ENCODE measurements around the gene TMUB1.

TMUB1 gene

DNA sequence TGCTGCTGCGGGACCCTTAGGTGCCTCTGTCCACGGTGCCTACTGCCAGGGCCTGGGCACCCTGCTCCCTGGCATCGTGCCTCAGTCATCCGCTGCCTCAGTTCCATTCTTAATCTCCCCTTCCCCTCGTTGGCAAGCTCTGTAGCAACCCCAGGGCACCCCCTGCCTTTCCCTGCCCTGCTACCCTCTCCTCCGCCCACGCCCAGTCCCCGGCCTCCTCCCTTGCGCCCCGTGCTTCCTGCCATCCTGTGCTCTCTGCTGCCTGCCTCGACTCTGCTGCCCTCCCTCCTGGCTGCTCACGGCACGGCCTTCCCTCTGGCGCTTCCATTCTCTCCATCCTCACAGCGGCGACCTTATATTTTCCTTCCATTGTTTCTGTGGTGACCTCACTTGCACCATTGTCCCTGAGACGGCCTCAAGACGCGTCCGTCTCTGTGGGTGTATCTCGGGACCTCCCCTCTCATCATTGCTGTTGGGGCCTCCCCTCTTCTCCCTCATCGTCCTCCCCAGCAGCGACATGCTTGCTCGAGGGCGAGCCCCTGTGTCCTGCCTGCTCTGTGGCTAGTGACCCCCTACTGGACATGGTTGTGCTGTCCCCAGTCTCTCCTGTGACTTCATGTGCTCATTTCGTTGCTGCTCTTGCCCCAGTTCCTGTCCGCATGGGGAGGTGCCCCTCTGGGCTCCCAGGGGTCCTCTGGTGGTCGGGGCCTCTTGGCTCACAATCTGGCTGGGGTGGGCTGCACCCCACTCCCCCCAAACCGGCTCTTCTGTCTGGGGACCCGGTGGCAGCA lies 38.3 kb upstream of the TMUB1 start:
- no peak for DNase-seq (ENCODE audit: low read depth)
- H3K4me3 ChIP-seq (ENCODE audit: low read depth, low read length) = no peak overlapping the region
- TF ChIP-seq, protein P1, sequence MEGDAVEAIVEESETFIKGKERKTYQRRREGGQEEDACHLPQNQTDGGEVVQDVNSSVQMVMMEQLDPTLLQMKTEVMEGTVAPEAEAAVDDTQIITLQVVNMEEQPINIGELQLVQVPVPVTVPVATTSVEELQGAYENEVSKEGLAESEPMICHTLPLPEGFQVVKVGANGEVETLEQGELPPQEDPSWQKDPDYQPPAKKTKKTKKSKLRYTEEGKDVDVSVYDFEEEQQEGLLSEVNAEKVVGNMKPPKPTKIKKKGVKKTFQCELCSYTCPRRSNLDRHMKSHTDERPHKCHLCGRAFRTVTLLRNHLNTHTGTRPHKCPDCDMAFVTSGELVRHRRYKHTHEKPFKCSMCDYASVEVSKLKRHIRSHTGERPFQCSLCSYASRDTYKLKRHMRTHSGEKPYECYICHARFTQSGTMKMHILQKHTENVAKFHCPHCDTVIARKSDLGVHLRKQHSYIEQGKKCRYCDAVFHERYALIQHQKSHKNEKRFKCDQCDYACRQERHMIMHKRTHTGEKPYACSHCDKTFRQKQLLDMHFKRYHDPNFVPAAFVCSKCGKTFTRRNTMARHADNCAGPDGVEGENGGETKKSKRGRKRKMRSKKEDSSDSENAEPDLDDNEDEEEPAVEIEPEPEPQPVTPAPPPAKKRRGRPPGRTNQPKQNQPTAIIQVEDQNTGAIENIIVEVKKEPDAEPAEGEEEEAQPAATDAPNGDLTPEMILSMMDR (IDR thresholded peaks at IDR 0.05; ENCODE audit: control insufficient read depth, extremely low read depth, insufficient read depth) = no peak

DNA sequence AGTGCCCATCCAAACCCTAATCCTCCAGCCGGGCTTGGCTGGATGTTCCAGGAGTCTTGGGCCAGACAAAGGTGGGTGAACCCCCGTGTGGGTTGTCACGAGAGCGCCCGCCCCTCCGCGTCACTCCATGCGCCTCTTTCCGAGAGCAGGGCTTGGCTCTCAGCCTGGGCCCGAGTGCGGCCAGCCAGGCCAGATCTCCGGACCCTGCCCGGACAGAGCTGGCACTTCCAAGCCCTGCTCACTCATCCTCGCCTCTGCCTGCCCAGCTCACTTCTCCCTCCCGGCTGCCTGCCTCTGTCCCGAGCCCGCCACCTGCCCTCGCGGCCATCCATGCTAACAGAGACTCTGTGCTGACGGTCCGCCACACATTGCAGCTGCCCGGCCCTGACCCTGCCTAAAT lies 37.6 kb upstream of the TMUB1 start:
- TF ChIP-seq, protein P1 (IDR thresholded peaks at IDR 0.05; ENCODE audit: control insufficient read depth, extremely low read depth, insufficient read depth) = no peak
- DNase-seq (ENCODE audit: low read depth) = no peak
- no peak overlapping the region for H3K4me3 ChIP-seq (ENCODE audit: low read depth, low read length)

DNA sequence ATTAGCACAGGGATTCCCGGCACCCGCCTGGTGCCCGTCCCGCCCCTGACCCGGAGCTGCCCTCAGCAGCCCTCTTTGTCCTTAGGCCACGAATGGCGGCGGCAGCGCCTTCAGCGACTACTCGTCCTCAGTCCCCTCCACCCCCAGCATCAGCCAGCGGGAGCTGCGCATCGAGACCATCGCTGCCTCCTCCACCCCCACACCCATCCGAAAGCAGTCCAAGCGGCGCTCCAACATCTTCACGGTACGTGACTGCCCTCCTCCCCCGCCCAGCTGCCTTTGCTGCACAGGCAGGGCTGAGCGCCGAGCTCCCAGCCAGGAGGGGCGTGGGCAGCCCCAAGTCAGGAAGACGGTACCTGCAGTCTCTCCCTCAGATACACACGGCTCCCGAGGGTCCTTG lies 36.6 kb upstream of the TMUB1 start:
- no peak overlapping the region for H3K4me3 ChIP-seq (ENCODE audit: low read depth, low read length)
- DNase-seq (ENCODE audit: low read depth) = no peak
- TF ChIP-seq, protein P1 (IDR thresholded peaks at IDR 0.05; ENCODE audit: control insufficient read depth, extremely low read depth, insufficient read depth) = no peak

DNA sequence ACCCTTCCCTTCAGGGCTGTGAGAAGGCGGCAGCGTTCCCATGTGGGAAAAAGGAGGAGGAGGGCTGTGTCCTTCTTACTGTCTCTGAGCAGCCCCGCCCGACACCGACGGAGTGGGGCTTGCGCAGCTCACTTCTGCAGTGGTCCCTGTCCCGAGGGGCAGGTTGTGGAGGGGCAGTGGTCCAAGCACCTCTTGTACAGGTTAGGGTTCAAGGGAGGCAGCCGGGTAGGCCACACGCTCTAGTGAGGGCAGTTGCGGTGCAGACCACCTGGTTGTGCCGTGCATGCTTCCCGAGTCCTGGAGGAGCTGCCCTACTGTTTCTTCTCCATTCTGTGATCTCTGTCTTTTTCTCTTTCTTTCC lies 35.7 kb upstream of the TMUB1 start:
- TF ChIP-seq, protein P1 (IDR thresholded peaks at IDR 0.05; ENCODE audit: control insufficient read depth, extremely low read depth, insufficient read depth) = no peak
- no peak for DNase-seq (ENCODE audit: low read depth)
- no peak overlapping the region for H3K4me3 ChIP-seq (ENCODE audit: low read depth, low read length)

DNA sequence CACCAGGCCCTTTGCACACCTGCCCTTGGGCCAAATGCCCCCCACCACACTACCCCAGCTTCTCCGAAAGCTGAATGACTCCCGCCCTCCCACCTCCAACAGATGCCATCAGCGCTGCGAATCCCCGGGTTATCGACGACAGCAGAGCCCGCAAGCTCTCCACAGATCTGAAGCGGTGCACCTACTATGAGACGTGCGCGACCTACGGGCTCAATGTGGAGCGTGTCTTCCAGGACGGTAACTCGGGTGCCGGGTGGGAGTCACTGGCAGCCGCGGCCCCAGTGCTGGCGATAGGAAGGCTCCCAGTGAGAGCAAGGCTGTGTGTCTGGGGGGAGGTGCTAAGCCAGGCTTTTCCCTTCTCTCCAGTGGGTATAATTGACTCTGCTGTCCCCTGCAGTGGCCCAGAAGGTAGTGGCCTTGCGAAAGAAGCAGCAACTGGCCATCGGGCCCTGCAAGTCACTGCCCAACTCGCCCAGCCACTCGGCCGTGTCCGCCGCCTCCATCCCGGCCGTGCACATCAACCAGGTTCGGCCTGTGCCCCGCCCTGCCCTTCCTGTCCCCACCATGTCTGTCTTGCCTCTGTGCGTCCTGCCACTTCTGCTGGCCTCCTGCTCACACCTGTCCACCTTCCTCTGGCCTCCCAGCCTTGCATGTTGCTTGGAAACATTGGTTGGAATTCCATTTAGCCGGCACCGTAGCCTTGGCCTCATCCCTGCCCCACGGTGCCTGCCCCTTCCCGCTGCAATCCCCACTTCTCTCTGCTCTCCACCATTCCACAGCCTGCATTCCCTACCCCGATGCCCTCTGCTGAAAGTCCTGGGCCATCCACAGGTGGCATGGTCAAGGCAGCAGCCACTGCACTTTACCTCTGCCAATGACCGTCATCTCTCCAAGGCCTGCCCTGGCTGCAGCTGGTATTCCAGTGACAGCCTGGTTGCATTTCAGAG lies 35.1 kb upstream of the TMUB1 start:
- DNase-seq (ENCODE audit: low read depth) = no peak
- TF ChIP-seq, protein P1 (IDR thresholded peaks at IDR 0.05; ENCODE audit: control insufficient read depth, extremely low read depth, insufficient read depth) = no peak
- no peak overlapping the region for H3K4me3 ChIP-seq (ENCODE audit: low read depth, low read length)

DNA sequence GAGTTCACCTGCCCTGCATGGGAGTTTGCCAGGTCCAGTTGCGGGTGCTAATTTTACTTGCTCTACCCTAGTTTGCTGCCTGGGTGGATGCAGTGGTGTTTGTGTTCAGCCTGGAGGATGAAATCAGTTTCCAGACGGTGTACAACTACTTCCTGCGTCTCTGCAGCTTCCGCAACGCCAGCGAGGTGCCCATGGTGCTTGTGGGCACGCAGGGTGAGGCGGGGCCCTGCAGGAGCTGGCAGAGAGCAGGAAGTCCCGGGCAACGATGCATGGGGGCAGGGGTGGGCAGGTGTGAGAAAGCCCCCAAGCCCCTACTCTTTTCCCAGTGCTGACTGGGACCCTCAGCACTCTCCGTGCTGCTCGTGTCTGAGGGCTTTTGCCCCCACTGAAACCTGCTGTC lies 34.3 kb upstream of the TMUB1 start:
- no peak for DNase-seq (ENCODE audit: low read depth)
- TF ChIP-seq, protein P1 (IDR thresholded peaks at IDR 0.05; ENCODE audit: control insufficient read depth, extremely low read depth, insufficient read depth) = no peak
- no peak overlapping the region for H3K4me3 ChIP-seq (ENCODE audit: low read depth, low read length)
